ENCODE data around the gene ATP10B.
"Not testable (repeated sequence)": the region's sequence is repeated elsewhere in the genome, so short reads cannot be mapped to it uniquely, and the experiment has no call there.

ATP10B gene

GRCh38 chr5:160852049-160852448 is at the start of gene ATP10B:
TSS of gene ATP10B (minus strand) at chr5:160852211. CDS start at chr5:160688074, 164,137 bp downstream.
- no peaks in the 10 kb centered on the region for H3K4me1 ChIP-seq (ENCODE audit: control insufficient read depth, insufficient read depth, low read length)
- no peaks in the 10 kb centered on the region for H3K36me3 ChIP-seq (ENCODE audit: control insufficient read depth, insufficient read depth, low read length)
- no peak within 1 kb of the TSS for H3K4me3 ChIP-seq (ENCODE audit: low read depth, low read length)
- H3K9ac ChIP-seq (ENCODE audit: low read depth, low read length), result no peak within 1 kb of the TSS
- no peaks in the 10 kb centered on the region for H3K9me3 ChIP-seq (ENCODE audit: control insufficient read depth, insufficient read depth, low read length)
- no peaks in the 10 kb centered on the region for H3K27me3 ChIP-seq (ENCODE audit: control insufficient read depth, insufficient read depth, low read length)
- no peak within 1 kb of the TSS for H3K27ac ChIP-seq (ENCODE audit: low read depth, low read length)

DNA sequence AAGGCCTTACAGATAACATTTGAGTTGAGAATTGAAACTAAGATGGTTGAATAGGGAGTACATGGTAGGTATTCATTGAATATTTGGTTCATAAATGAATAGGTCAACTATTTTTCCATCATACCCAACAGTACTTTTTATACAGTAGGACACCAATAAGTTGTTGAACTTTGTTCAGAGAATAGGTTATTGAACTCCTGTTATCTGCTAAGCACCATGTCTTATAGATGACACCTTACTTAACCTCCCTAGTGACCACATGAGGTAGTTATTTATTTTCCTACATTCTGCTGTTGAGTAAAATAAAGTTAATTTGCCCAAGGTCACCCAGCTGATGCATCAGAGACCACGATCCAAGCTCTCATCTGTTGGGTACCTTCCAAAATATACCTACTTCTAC is 49.6 kb upstream of the ATP10B start:
- no peaks in the 10 kb centered on the region for H3K27me3 ChIP-seq (ENCODE audit: control insufficient read depth, insufficient read depth, low read length)
- no peak overlapping the region for H3K4me3 ChIP-seq (ENCODE audit: low read depth, low read length)
- no peaks in the 10 kb centered on the region for H3K36me3 ChIP-seq (ENCODE audit: control insufficient read depth, insufficient read depth, low read length)
- H3K9me3 ChIP-seq (ENCODE audit: control insufficient read depth, insufficient read depth, low read length), result no peaks in the 10 kb centered on the region
- H3K27ac ChIP-seq (ENCODE audit: low read depth, low read length), result no peak overlapping the region
- no peak overlapping the region for H3K9ac ChIP-seq (ENCODE audit: low read depth, low read length)
- H3K4me1 ChIP-seq (ENCODE audit: control insufficient read depth, insufficient read depth, low read length), result no peaks in the 10 kb centered on the region

GRCh38 chr5:160899735-160900134 is 47.7 kb upstream of the ATP10B start:
- H3K9ac ChIP-seq (ENCODE audit: low read depth, low read length), result no peak overlapping the region
- H3K4me1 ChIP-seq (ENCODE audit: control insufficient read depth, insufficient read depth, low read length), result no peaks in the 10 kb centered on the region
- no peak overlapping the region for H3K4me3 ChIP-seq (ENCODE audit: low read depth, low read length)
- no peak overlapping the region for H3K27ac ChIP-seq (ENCODE audit: low read depth, low read length)
- H3K27me3 ChIP-seq (ENCODE audit: control insufficient read depth, insufficient read depth, low read length), result no peaks in the 10 kb centered on the region
- no peaks in the 10 kb centered on the region for H3K9me3 ChIP-seq (ENCODE audit: control insufficient read depth, insufficient read depth, low read length)
- H3K36me3 ChIP-seq (ENCODE audit: control insufficient read depth, insufficient read depth, low read length), result no peaks in the 10 kb centered on the region

GRCh38 chr5:160893180-160893964 is 41.4 kb upstream of the ATP10B start:
- not testable (repeated sequence) for H3K27ac ChIP-seq (ENCODE audit: low read depth, low read length); H3K4me3 ChIP-seq (ENCODE audit: low read depth, low read length); H3K36me3 ChIP-seq (ENCODE audit: control insufficient read depth, insufficient read depth, low read length); H3K9me3 ChIP-seq (ENCODE audit: control insufficient read depth, insufficient read depth, low read length); H3K9ac ChIP-seq (ENCODE audit: low read depth, low read length); H3K4me1 ChIP-seq (ENCODE audit: control insufficient read depth, insufficient read depth, low read length); H3K27me3 ChIP-seq (ENCODE audit: control insufficient read depth, insufficient read depth, low read length)

- Histone ChIP-seq H3K27me3 (ENCODE audit: control insufficient read depth, insufficient read depth, low read length) (no peaks in the 10 kb centered on the region), H3K9me3 (ENCODE audit: control insufficient read depth, insufficient read depth, low read length) (no peaks in the 10 kb centered on the region), H3K27ac (ENCODE audit: low read depth, low read length) (no peak overlapping the region), H3K4me1 (ENCODE audit: control insufficient read depth, insufficient read depth, low read length) (peaks cover 7% of the 10 kb centered on the region), H3K4me3 (ENCODE audit: low read depth, low read length) (no peak overlapping the region), H3K9ac (ENCODE audit: low read depth, low read length) (no peak overlapping the region), H3K36me3 (ENCODE audit: control insufficient read depth, insufficient read depth, low read length) (no peaks in the 10 kb centered on the region)
Observed at GRCh38 chr5:160887780-160888179, 35.8 kb upstream of the ATP10B start.

DNA sequence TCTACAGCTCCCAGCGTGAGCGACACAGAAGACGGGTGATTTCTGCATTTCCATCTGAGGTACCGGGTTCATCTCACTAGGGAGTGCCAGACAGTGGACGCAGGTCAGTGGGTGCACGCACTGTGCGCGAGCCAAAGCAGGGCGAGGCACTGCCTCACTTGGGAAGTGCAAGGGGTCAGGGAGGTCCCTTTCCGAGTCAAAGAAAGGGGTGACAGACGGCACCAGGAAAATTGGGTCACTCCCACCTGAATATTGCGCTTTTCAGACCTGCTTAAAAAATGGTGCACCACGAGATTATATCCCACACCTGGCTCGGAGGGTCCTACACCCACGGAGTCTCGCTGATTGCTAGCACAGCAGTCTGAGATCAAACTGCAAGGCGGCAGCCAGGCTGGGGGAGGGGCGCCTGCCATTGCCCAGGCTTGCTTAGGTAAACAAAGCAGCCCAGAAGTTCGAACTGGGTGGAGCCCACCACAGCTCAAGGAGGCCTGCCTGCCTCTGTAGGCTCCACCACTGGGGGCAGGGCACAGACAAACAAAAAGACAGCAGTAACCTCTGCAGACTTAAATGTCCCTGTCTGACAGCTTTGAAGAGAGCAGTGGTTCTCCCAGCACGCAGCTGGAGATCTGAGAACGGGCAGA is 21.7 kb upstream of the ATP10B start:
- not testable (repeated sequence) for H3K4me1 ChIP-seq (ENCODE audit: control insufficient read depth, insufficient read depth, low read length); H3K9me3 ChIP-seq (ENCODE audit: control insufficient read depth, insufficient read depth, low read length); H3K27me3 ChIP-seq (ENCODE audit: control insufficient read depth, insufficient read depth, low read length); H3K27ac ChIP-seq (ENCODE audit: low read depth, low read length); H3K36me3 ChIP-seq (ENCODE audit: control insufficient read depth, insufficient read depth, low read length)
- Histone ChIP-seq H3K9ac (ENCODE audit: low read depth, low read length) (0 out of 2 replicates have a peak overlapping the region, but pooled peaks have one; percentile 48), H3K4me3 (ENCODE audit: low read depth, low read length) (peak overlapping the region; percentile 66)

GRCh38 chr5:160869989-160870521 is 18.0 kb upstream of the ATP10B start:
- no peaks in the 10 kb centered on the region for H3K9me3 ChIP-seq (ENCODE audit: control insufficient read depth, insufficient read depth, low read length)
- no peaks in the 10 kb centered on the region for H3K27me3 ChIP-seq (ENCODE audit: control insufficient read depth, insufficient read depth, low read length)
- peaks cover 4% of the 10 kb centered on the region for H3K4me1 ChIP-seq (ENCODE audit: control insufficient read depth, insufficient read depth, low read length)
- no peak overlapping the region for H3K27ac ChIP-seq (ENCODE audit: low read depth, low read length)
- no peak overlapping the region for H3K4me3 ChIP-seq (ENCODE audit: low read depth, low read length)
- H3K36me3 ChIP-seq (ENCODE audit: control insufficient read depth, insufficient read depth, low read length), result no peaks in the 10 kb centered on the region
- no peak overlapping the region for H3K9ac ChIP-seq (ENCODE audit: low read depth, low read length)

DNA sequence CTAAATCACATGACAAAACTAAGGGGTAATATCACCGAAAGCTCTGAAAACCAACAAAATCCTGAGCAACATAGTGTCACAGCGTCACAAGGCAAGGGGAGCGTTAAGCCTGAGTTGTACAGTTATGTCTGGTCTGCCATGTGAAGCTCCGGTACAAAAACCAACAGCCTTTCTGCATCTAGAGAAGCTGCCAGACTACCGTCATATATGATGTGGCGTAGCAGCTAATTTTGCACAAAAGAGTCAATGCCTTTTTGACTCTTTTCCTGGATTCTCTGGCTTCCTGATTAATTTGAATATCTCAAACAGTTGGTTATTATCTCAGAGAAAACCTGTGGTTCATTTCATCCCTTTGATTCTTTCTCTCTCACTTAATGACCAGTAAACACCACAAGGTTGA is 16.0 kb upstream of the ATP10B start:
- Histone ChIP-seq H3K36me3 (ENCODE audit: control insufficient read depth, insufficient read depth, low read length) (no peaks in the 10 kb centered on the region), H3K9ac (ENCODE audit: low read depth, low read length) (no peak overlapping the region), H3K9me3 (ENCODE audit: control insufficient read depth, insufficient read depth, low read length) (no peaks in the 10 kb centered on the region), H3K27ac (ENCODE audit: low read depth, low read length) (no peak overlapping the region), H3K4me3 (ENCODE audit: low read depth, low read length) (no peak overlapping the region), H3K27me3 (ENCODE audit: control insufficient read depth, insufficient read depth, low read length) (no peaks in the 10 kb centered on the region), H3K4me1 (ENCODE audit: control insufficient read depth, insufficient read depth, low read length) (peaks cover 4% of the 10 kb centered on the region)

DNA sequence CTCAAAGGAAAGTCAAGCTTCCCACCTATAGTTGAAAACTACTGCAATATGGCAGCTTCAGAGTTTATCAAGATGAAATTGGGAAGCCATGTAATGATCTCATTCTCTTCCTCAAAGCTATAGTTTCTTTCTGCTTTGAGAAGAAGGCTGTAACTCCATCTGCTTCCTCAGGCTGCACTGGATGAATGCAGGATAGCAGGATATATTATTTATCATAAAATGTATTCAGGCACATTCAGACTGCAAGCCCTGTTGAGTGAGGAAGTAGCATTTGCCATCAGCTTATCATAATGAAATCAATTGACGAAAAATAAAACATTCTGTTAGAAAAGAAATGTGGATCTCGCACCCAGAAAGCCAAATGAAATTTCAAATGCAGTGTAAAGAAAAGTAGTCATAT is 560 bp downstream of the ATP10B start:
- H3K4me3 ChIP-seq (ENCODE audit: low read depth, low read length), result no peak overlapping the region
- no peaks in the 10 kb centered on the region for H3K4me1 ChIP-seq (ENCODE audit: control insufficient read depth, insufficient read depth, low read length)
- no peak overlapping the region for H3K9ac ChIP-seq (ENCODE audit: low read depth, low read length)
- H3K27me3 ChIP-seq (ENCODE audit: control insufficient read depth, insufficient read depth, low read length), result no peaks in the 10 kb centered on the region
- no peaks in the 10 kb centered on the region for H3K36me3 ChIP-seq (ENCODE audit: control insufficient read depth, insufficient read depth, low read length)
- H3K9me3 ChIP-seq (ENCODE audit: control insufficient read depth, insufficient read depth, low read length), result no peaks in the 10 kb centered on the region
- no peak overlapping the region for H3K27ac ChIP-seq (ENCODE audit: low read depth, low read length)

GRCh38 chr5:160850421-160850820 is 1.6 kb downstream of the ATP10B start:
- no peaks in the 10 kb centered on the region for H3K36me3 ChIP-seq (ENCODE audit: control insufficient read depth, insufficient read depth, low read length)
- no peaks in the 10 kb centered on the region for H3K4me1 ChIP-seq (ENCODE audit: control insufficient read depth, insufficient read depth, low read length)
- no peaks in the 10 kb centered on the region for H3K9me3 ChIP-seq (ENCODE audit: control insufficient read depth, insufficient read depth, low read length)
- no peaks in the 10 kb centered on the region for H3K27me3 ChIP-seq (ENCODE audit: control insufficient read depth, insufficient read depth, low read length)
- no peak overlapping the region for H3K4me3 ChIP-seq (ENCODE audit: low read depth, low read length)
- H3K27ac ChIP-seq (ENCODE audit: low read depth, low read length), result no peak overlapping the region
- no peak overlapping the region for H3K9ac ChIP-seq (ENCODE audit: low read depth, low read length)

- H3K9me3 ChIP-seq (ENCODE audit: control insufficient read depth, insufficient read depth, low read length), result no peaks in the 10 kb centered on the region
- no peaks in the 10 kb centered on the region for H3K4me1 ChIP-seq (ENCODE audit: control insufficient read depth, insufficient read depth, low read length)
- H3K9ac ChIP-seq (ENCODE audit: low read depth, low read length), result no peak overlapping the region
- no peaks in the 10 kb centered on the region for H3K36me3 ChIP-seq (ENCODE audit: control insufficient read depth, insufficient read depth, low read length)
- no peaks in the 10 kb centered on the region for H3K27me3 ChIP-seq (ENCODE audit: control insufficient read depth, insufficient read depth, low read length)
- H3K27ac ChIP-seq (ENCODE audit: low read depth, low read length), result no peak overlapping the region
- H3K4me3 ChIP-seq (ENCODE audit: low read depth, low read length), result no peak overlapping the region
Observed at GRCh38 chr5:160847526-160848085, 4.4 kb downstream of the ATP10B start.
